Measurements from ENCODE around the gene ZNF45. TPM values are rescaled to one million over a fixed set of nuclear protein-coding genes. Genes with fewer than 3 reads are reported as not detected.
A peak's percentile ranks its signal among the peaks of the same experiment; 100 is the strongest.
"Not testable (repeated sequence)": the region's sequence is repeated elsewhere in the genome, so short reads cannot be mapped to it uniquely, and the experiment has no call there.

ZNF45 gene
- total RNA-seq, 1 donor from 2014 or later: 15.1 TPM

GRCh38 chr19:43913383-43913782 lies 21.7 kb downstream of the ZNF45 start:
- DNase-seq: no peak

- no peak for DNase-seq
These were observed 24.2 kb downstream of the ZNF45 start for GRCh38 chr19:43910884-43911283.

- no peak for DNase-seq
These were observed 26.4 kb downstream of the ZNF45 start for GRCh38 chr19:43908659-43909058.

GRCh38 chr19:43906774-43907173 lies 28.3 kb downstream of the ZNF45 start:
- DNase-seq: no peak

GRCh38 chr19:43905897-43906296 lies 29.2 kb downstream of the ZNF45 start:
- no peak for DNase-seq

- no peak for DNase-seq
These were observed 32.7 kb downstream of the ZNF45 start for GRCh38 chr19:43902399-43902798.

GRCh38 chr19:43901395-43902390 lies 33.4 kb downstream of the ZNF45 start:
- DNase-seq: peak; percentile 37

- DNase-seq: no peak
These were observed 39.3 kb downstream of the ZNF45 start for GRCh38 chr19:43895727-43896308.

- no peak for DNase-seq
These were observed 51.2 kb downstream of the ZNF45 start, which contains the start of gene ZNF404 for GRCh38 chr19:43883864-43884263. ZNF404 (minus strand) TSS chr19:43883964.

GRCh38 chr19:43880483-43880882 lies 54.6 kb downstream of the ZNF45 start:
- no peak for DNase-seq

- DNase-seq: no peak
These were observed 62.3 kb downstream of the ZNF45 start for GRCh38 chr19:43872547-43873336.

- not testable (repeated sequence) for DNase-seq
These were observed 68.2 kb downstream of the ZNF45 start for GRCh38 chr19:43866923-43867322.

Small RNA genes within 50 kb of the gene (small RNA-seq; reads per million reads assigned to genes)
- gene AC006213.5 (ENCODE audit: low replicate concordance): not detected

Other genes with a start within 250 kb of the ZNF45 start
- gene IRGC, start 219.2 kb downstream of the ZNF45 start, total RNA-seq: not detected
- gene SMG9, start 180.3 kb downstream of the ZNF45 start, total RNA-seq: 14.3 TPM
- gene KCNN4, start 154.3 kb downstream of the ZNF45 start, total RNA-seq: 3.5 TPM
- gene LYPD5, start 132.8 kb downstream of the ZNF45 start, total RNA-seq: 16.0 TPM
- 18.5 TPM for gene ZNF283, start 108.0 kb downstream of the ZNF45 start, total RNA-seq
- gene ZNF404, start 51.3 kb downstream of the ZNF45 start, total RNA-seq: 3.7 TPM
- gene ZNF221, start 15.9 kb upstream of the ZNF45 start, total RNA-seq: 6.5 TPM
- gene ZNF155, start 48.9 kb upstream of the ZNF45 start, total RNA-seq: 8.4 TPM
- 5.0 TPM for gene ZNF230, start 67.7 kb upstream of the ZNF45 start, total RNA-seq
- gene ZNF222, start 90.1 kb upstream of the ZNF45 start, total RNA-seq: 5.3 TPM
- gene ZNF223, start 116.8 kb upstream of the ZNF45 start, total RNA-seq: 7.1 TPM
- 3.7 TPM for gene ZNF284, start 136.9 kb upstream of the ZNF45 start, total RNA-seq
- 35.8 TPM for gene ZNF224, start 159.1 kb upstream of the ZNF45 start, total RNA-seq
- 5.9 TPM for gene ZNF225, start 178.1 kb upstream of the ZNF45 start, total RNA-seq
- 12.8 TPM for gene ZNF234, start 206.3 kb upstream of the ZNF45 start, total RNA-seq
- 20.3 TPM for gene ZNF226, start 229.8 kb upstream of the ZNF45 start, total RNA-seq